H9 (cell line): ENCODE data around the gene LPCAT2. TPM values are rescaled to one million over a fixed set of nuclear protein-coding genes. Genes with fewer than 3 reads are reported as not detected.

Experiments
- DNase-seq: peaks from one replicate; pipeline ENCODE4 v3.0.0-alpha.2; 2017
- H2AFZ ChIP-seq: one replicate; pipeline ENCODE4 v1.6.1; 2013; ENCODE audit warnings: mild to moderate bottlenecking, low read length, control low read depth, moderate library complexity
- H2AK5ac ChIP-seq: 2 replicates; pipeline ENCODE4 v1.6.1; 2013; ENCODE audit warnings: low read length, control low read depth, mixed read lengths; ENCODE audit not compliant: insufficient read length
- H2BK120ac ChIP-seq: one replicate; pipeline ENCODE4 v1.6.1; 2013; ENCODE audit warnings: low read depth, mild to moderate bottlenecking, low read length, control low read depth, inconsistent platforms; ENCODE audit not compliant: poor library complexity, severe bottlenecking
- H2BK12ac ChIP-seq: 2 replicates; pipeline ENCODE4 v1.6.1; 2013; ENCODE audit warnings: low read length, control low read depth, mixed read lengths, low read depth; ENCODE audit not compliant: insufficient read length
- H2BK15ac ChIP-seq: 2 replicates; pipeline ENCODE4 v1.6.1; 2013; ENCODE audit warnings: low read depth, low read length, control low read depth
- H2BK20ac ChIP-seq: one replicate; pipeline ENCODE4 v1.6.1; 2013; ENCODE audit warnings: low read depth, mild to moderate bottlenecking, low read length, control low read depth, inconsistent platforms; ENCODE audit not compliant: poor library complexity, severe bottlenecking
- H2BK5ac ChIP-seq: 2 replicates; pipeline ENCODE4 v1.6.1; 2013; ENCODE audit warnings: low read length, control low read depth, mixed read lengths; ENCODE audit not compliant: insufficient read length
- H3K14ac ChIP-seq: 2 replicates; pipeline ENCODE4 v1.6.1; 2013; ENCODE audit warnings: low read length, control low read depth; ENCODE audit not compliant: insufficient read depth
- H3K18ac ChIP-seq: 2 replicates; pipeline ENCODE4 v1.6.1; 2013; ENCODE audit warnings: low read depth, mild to moderate bottlenecking, mixed read lengths, low read length, control low read depth; ENCODE audit not compliant: insufficient read length
- H3K23ac ChIP-seq: 2 replicates; pipeline ENCODE4 v1.6.1; 2013; ENCODE audit warnings: low read length, control low read depth, mixed read lengths, low read depth; ENCODE audit not compliant: insufficient read length
- H3K23me2 ChIP-seq: 2 replicates; pipeline ENCODE4 v1.6.1; 2013; ENCODE audit warnings: low read depth, mild to moderate bottlenecking, mixed read lengths, low read length, control low read depth; ENCODE audit not compliant: insufficient read length, poor library complexity, severe bottlenecking
- H3K27ac ChIP-seq: 2 replicates; pipeline ENCODE4 v1.5.1; 2013; ENCODE audit warnings: low read length, control low read depth, mixed read lengths, low read depth; ENCODE audit not compliant: insufficient read length
- H3K27me3 ChIP-seq: 2 replicates; pipeline ENCODE4 v1.6.1; 2013; ENCODE audit warnings: low read length, control low read depth, inconsistent platforms; ENCODE audit not compliant: insufficient read depth
- H3K4ac ChIP-seq: 2 replicates; pipeline ENCODE4 v1.6.1; 2013; ENCODE audit warnings: low read depth, mild to moderate bottlenecking, control low read depth, inconsistent platforms, low read length, moderate library complexity
- H3K4me1 ChIP-seq: 2 replicates; pipeline ENCODE4 v1.6.1; 2013; ENCODE audit warnings: low read length, control low read depth, inconsistent platforms; ENCODE audit not compliant: insufficient read depth
- H3K4me2 ChIP-seq: 2 replicates; pipeline ENCODE4 v1.6.1; 2013; ENCODE audit warnings: low read length, control low read depth, mixed read lengths; ENCODE audit not compliant: insufficient read length, insufficient read depth
- H3K56ac ChIP-seq: 2 replicates; pipeline ENCODE4 v1.6.1; 2013; ENCODE audit warnings: low read depth, mild to moderate bottlenecking, mixed read lengths, low read length, control low read depth; ENCODE audit not compliant: insufficient read length
- H3K79me1 ChIP-seq: 2 replicates; pipeline ENCODE4 v1.6.1; 2013; ENCODE audit warnings: low read depth, mild to moderate bottlenecking, moderate library complexity, low read length, control low read depth, inconsistent platforms; ENCODE audit not compliant: insufficient read depth, poor library complexity, severe bottlenecking
- H3K79me2 ChIP-seq: 2 replicates; pipeline ENCODE4 v1.6.1; 2013; ENCODE audit warnings: low read length, control low read depth, inconsistent platforms; ENCODE audit not compliant: insufficient read depth
- H3K9ac ChIP-seq: 2 replicates; pipeline ENCODE4 v1.6.1; 2013; ENCODE audit warnings: low read length, control low read depth, mixed read lengths; ENCODE audit not compliant: insufficient read length; ENCODE audit errors: extremely low read depth
- H3K9me3 ChIP-seq: one replicate; pipeline ENCODE4 v1.6.1; 2013; ENCODE audit warnings: low read depth, low read length, inconsistent platforms; ENCODE audit not compliant: control insufficient read depth
- H3T11ph ChIP-seq: one replicate; pipeline ENCODE4 v1.6.1; 2013; ENCODE audit warnings: mild to moderate bottlenecking, low read length, control low read depth, inconsistent platforms
- H4K20me1 ChIP-seq: one replicate; pipeline ENCODE4 v1.6.1; 2013; ENCODE audit not compliant: control insufficient read depth, insufficient read length, insufficient read depth
- H4K5ac ChIP-seq: 2 replicates; pipeline ENCODE4 v1.6.1; 2013; ENCODE audit warnings: low read depth, mild to moderate bottlenecking, mixed read lengths, low read length, control low read depth; ENCODE audit not compliant: insufficient read length
- H4K8ac ChIP-seq: replicated peaks from 2 replicates; pipeline ENCODE4 v1.6.1; 2013; ENCODE audit warnings: low read length, control low read depth, mixed read lengths, low read depth; ENCODE audit not compliant: insufficient read length
- H4K91ac ChIP-seq: 2 replicates; pipeline ENCODE4 v1.6.1; 2013; ENCODE audit warnings: low read depth, mild to moderate bottlenecking, moderate library complexity, mixed read lengths, low read length, control low read depth; ENCODE audit not compliant: insufficient read length
- H3K27ac Mint-ChIP-seq, 3 experiments: 2 replicates in 2 of 3; 3 replicates in 1 of 3; pipeline ENCODE4 v1.8.0; 2020 to 2021; ENCODE audit warnings: mixed read lengths in 3 of 3, mild to moderate bottlenecking in 1 of 3, moderate library complexity in 1 of 3
- H3K27me3 Mint-ChIP-seq: 2 replicates; pipeline ENCODE4 v1.8.0; 2021; ENCODE audit warnings: low read depth, mild to moderate bottlenecking, moderate library complexity, mixed read lengths
- H3K36me3 Mint-ChIP-seq, 3 experiments: 2 replicates in 2 of 3; 3 replicates in 1 of 3; pipeline ENCODE4 v1.8.0; 2020 to 2021; ENCODE audit warnings: low read depth in 3 of 3, mixed read lengths in 3 of 3; ENCODE audit not compliant: insufficient read depth in 1 of 3
- H3K4me1 Mint-ChIP-seq, 2 experiments: 2 replicates each; pipeline ENCODE4 v1.8.0; 2020; ENCODE audit warnings: mixed read lengths in 2 of 2
- H3K4me3 Mint-ChIP-seq, 2 experiments: 2 replicates in 1 of 2; 3 replicates in 1 of 2; pipeline ENCODE4 v1.8.0; 2020 to 2021; ENCODE audit warnings: mild to moderate bottlenecking in 2 of 2, mixed read lengths in 2 of 2, moderate library complexity in 1 of 2
- H3K9me3 Mint-ChIP-seq, 2 experiments: 2 replicates in 1 of 2; 3 replicates in 1 of 2; pipeline ENCODE4 v1.8.0; 2020; ENCODE audit warnings: mild to moderate bottlenecking in 2 of 2, mixed read lengths in 2 of 2, moderate library complexity in 1 of 2
- WGBS: extraction: QIAGEN DNeasy Blood & Tissue Kit; methylation state at CpG from one replicate; pipeline ENCODE4 v1.1.7; 2013; ENCODE audit warnings: missing lambda C conversion rate, low lambda C conversion rate, mixed read lengths; ENCODE audit not compliant: insufficient read length; ENCODE audit errors: extremely low coverage; 5-methylcytosine and 5-hydroxymethylcytosine counted together
- total RNA-seq: library from RNA; stranded (reverse); gene quantifications from 2 replicates; pipeline ENCODE4 v1.2.1, GENCODE V29; 2021
- TF ChIP-seq, protein P1 (sequence below): fragments of 200-600 bp; sonication (generic); conservative IDR thresholded peaks from 3 replicates; pipeline ENCODE4 v1.8.0; 2021; ENCODE audit warnings: antibody characterized with exemption, mild to moderate bottlenecking

The LPCAT2 gene
- total RNA-seq, 1 experiment from 2014 or later, result 2.8 TPM

DNA sequence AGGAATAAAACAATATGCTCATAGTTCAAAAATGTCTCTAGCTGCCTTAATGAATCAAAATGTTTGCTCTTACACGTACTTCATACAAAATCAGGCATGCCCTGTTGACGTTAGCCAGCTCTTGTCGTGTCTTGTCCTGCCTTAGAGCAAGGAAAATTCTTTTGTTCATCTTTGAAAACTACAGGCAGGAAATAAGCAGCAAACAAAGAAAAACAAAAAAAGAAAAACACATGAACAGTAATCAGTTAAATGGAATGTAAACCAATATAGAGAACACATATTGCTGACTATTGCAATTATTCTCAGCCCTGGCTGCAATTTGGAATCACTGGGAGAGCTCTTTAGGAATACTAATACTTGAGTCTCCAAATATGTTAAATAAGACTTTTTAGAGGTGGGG is 59.3 kb downstream of the LPCAT2 start:
- Histone ChIP-seq H3K9ac (no peak overlapping the region), H3K79me1 (no peaks in the 10 kb centered on the region), H3K4me2 (no peak overlapping the region), H3K27ac (no peak overlapping the region), H3K27me3 (no peaks in the 10 kb centered on the region), H2BK12ac (no peak overlapping the region), H3K56ac (no peak overlapping the region), H4K91ac (no peak overlapping the region), H2AFZ (no peak overlapping the region), H3T11ph (no peak overlapping the region), H2BK20ac (no peak overlapping the region), H3K23ac (no peak overlapping the region), H3K18ac (no peak overlapping the region), H3K4me1 (no peaks in the 10 kb centered on the region), H2BK15ac (no peak overlapping the region), H4K8ac (no peak overlapping the region), H2BK5ac (no peak overlapping the region), H4K20me1 (no peaks in the 10 kb centered on the region), H3K4ac (no peak overlapping the region), H3K23me2 (no peaks in the 10 kb centered on the region), H3K14ac (no peak overlapping the region), H3K79me2 (no peaks in the 10 kb centered on the region), H4K5ac (no peak overlapping the region), H2AK5ac (no peak overlapping the region), H2BK120ac (no peak overlapping the region), H3K9me3 (no peaks in the 10 kb centered on the region)
- H3K9me3 Mint-ChIP-seq, result no peaks in the 10 kb centered on the region
- no peaks in the 10 kb centered on the region for H3K4me1 Mint-ChIP-seq
- no CpG with 5 or more reads among the region's 3 CpGs for WGBS
- H3K4me3 Mint-ChIP-seq, result no peak overlapping the region
- no peak for DNase-seq
- TF ChIP-seq, protein P1, sequence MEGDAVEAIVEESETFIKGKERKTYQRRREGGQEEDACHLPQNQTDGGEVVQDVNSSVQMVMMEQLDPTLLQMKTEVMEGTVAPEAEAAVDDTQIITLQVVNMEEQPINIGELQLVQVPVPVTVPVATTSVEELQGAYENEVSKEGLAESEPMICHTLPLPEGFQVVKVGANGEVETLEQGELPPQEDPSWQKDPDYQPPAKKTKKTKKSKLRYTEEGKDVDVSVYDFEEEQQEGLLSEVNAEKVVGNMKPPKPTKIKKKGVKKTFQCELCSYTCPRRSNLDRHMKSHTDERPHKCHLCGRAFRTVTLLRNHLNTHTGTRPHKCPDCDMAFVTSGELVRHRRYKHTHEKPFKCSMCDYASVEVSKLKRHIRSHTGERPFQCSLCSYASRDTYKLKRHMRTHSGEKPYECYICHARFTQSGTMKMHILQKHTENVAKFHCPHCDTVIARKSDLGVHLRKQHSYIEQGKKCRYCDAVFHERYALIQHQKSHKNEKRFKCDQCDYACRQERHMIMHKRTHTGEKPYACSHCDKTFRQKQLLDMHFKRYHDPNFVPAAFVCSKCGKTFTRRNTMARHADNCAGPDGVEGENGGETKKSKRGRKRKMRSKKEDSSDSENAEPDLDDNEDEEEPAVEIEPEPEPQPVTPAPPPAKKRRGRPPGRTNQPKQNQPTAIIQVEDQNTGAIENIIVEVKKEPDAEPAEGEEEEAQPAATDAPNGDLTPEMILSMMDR, result no peak
- no peaks in the 10 kb centered on the region for H3K36me3 Mint-ChIP-seq
- no peak overlapping the region for H3K27ac Mint-ChIP-seq
- no peaks in the 10 kb centered on the region for H3K27me3 Mint-ChIP-seq
